ENCODE results near the gene TAS2R20. TPM values are rescaled to one million over a fixed set of nuclear protein-coding genes. Genes with fewer than 3 reads are reported as not detected.

The TAS2R20 gene
- total and polyA plus RNA-seq, 2 donors (not counting 3 experiments of a cell fraction or from before 2014, with no cell fraction given) = 0.48 to 3.3 TPM

DNA sequence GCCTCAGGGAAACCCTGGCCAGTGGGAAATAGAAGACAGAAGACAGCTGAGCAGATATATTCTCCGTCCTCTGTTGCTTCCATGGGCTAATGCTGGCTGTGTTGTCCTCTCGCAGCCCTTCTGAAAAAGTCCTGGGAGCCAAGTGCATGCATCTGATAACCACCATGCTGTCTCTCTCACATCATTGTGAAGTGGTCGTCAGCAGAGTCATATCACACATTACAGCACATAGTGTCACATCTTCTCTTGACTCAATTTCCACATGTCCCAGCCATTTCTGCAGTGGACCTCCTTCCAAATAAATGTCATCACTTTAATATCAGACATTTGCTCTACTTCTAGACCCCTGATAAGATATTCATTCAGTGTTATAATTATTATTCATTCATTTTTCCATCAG lies 3.8 kb downstream of the TAS2R20 start:
- Histone ChIP-seq H2AFZ (ENCODE audit: low read depth, low read length) (no peak overlapping the region), H3K9ac (replicated peaks; ENCODE audit: extremely low read depth, insufficient read depth, low read length) (no peak overlapping the region), H3K4me3 (replicated peaks in 1 of 3; ENCODE audit: insufficient read depth in 1 of 3, low read depth in 1 of 3, low read length in 3 of 3) (no peak overlapping the region), H3K9me1 (replicated peaks; ENCODE audit: control insufficient read depth, extremely low read depth, insufficient read depth, low read length) (no peaks in the 10 kb centered on the region), H3K79me2 (ENCODE audit: control insufficient read depth, insufficient read depth, low read length) (no peaks in the 10 kb centered on the region), H3K4me1 (ENCODE audit: control insufficient read depth, extremely low read depth, insufficient read depth, low read length) (no peaks in the 10 kb centered on the region), H3K9me3 (replicated peaks; ENCODE audit: control insufficient read depth, insufficient read depth, low read length) (no peaks in the 10 kb centered on the region), H4K20me1 (replicated peaks; ENCODE audit: control insufficient read depth, extremely low read depth, insufficient read depth, low read length) (no peaks in the 10 kb centered on the region), H3K36me3 (ENCODE audit: control insufficient read depth in 2 of 2, extremely low read depth in 1 of 2, insufficient read depth in 2 of 2, low read length in 2 of 2) (peaks cover 0 to 2% of the 10 kb centered on the region in 2 experiments), H3K27ac (ENCODE audit: insufficient read depth, low read depth, low read length) (no peak overlapping the region), H3K27me3 (ENCODE audit: control insufficient read depth in 2 of 2, insufficient read depth in 2 of 2, low read length in 2 of 2) (no peaks in the 10 kb centered on the region), H3K4me2 (ENCODE audit: insufficient read depth, low read length) (no peak overlapping the region)
- no peak for FAIRE-seq
- TF ChIP-seq FOS (IDR thresholded peaks at IDR 0.05; ENCODE audit: borderline replicate concordance, insufficient read depth, low read length) = no peak
- TF ChIP-seq EZH2 (IDR thresholded peaks at IDR 0.05; ENCODE audit: borderline replicate concordance, low read depth, low read length, severe bottlenecking) = no peak
- TF ChIP-seq POLR2AphosphoS5 (IDR thresholded peaks at IDR 0.05; ENCODE audit: insufficient read depth, low read depth, low read length) = no peak
- TF ChIP-seq, protein P1, sequence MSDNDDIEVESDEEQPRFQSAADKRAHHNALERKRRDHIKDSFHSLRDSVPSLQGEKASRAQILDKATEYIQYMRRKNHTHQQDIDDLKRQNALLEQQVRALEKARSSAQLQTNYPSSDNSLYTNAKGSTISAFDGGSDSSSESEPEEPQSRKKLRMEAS (IDR thresholded peaks at IDR 0.05; ENCODE audit: insufficient read depth, insufficient read length) = no peak
- no peak for TF ChIP-seq JUN (IDR thresholded peaks at IDR 0.05; ENCODE audit: borderline replicate concordance, insufficient read depth, insufficient read length, low read depth)
- TF ChIP-seq GATA2 (IDR thresholded peaks at IDR 0.05; ENCODE audit: insufficient read depth, insufficient read length, low read depth, low read length) = no peak
- no peak for TF ChIP-seq MYC (IDR thresholded peaks at IDR 0.05; ENCODE audit: low read depth, low read length)
- dilution Hi-C loops (cut with MboI; ENCODE audit: extremely low pct_ligation_motif_present, low sequenced_read_pairs) (no loop called here), intact Hi-C loops (cut with micrococcal nuclease) (no loop called here)
- ChIA-PET POLR2A (no interaction called here), CTCF (no interaction called here)
- DNase-seq (ENCODE audit: low read depth, low spot score) = no peak
- BruUV-seq (replicated peaks) = no TSS peak

DNA sequence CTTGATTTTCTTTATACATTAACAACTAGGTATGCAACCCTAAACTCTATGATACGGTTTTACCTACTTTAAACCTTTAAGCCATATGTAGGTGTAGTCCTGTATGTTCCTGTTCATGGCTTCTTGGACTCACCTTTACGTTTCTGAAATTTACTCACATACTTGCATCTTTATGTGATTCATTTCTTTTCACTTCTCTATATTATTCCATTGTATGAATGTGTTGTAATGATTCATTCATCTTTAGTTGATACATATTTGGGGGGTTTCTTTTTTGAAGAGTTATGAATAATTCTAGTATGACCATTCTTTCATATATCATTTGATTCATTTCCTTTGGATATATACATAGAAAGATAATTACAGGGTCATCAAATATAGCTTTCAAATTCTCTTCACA lies 9.0 kb downstream of the TAS2R20 start:
- Histone ChIP-seq H4K20me1 (replicated peaks; ENCODE audit: control insufficient read depth, extremely low read depth, insufficient read depth, low read length) (no peaks in the 10 kb centered on the region), H3K9ac (replicated peaks; ENCODE audit: extremely low read depth, insufficient read depth, low read length) (no peak overlapping the region), H3K4me2 (ENCODE audit: insufficient read depth, low read length) (no peak overlapping the region), H3K79me2 (ENCODE audit: control insufficient read depth, insufficient read depth, low read length) (no peaks in the 10 kb centered on the region), H3K9me3 (replicated peaks; ENCODE audit: control insufficient read depth, insufficient read depth, low read length) (no peaks in the 10 kb centered on the region), H3K4me1 (ENCODE audit: control insufficient read depth, extremely low read depth, insufficient read depth, low read length) (no peaks in the 10 kb centered on the region), H2AFZ (ENCODE audit: low read depth, low read length) (no peak overlapping the region), H3K4me3 (replicated peaks in 1 of 3; ENCODE audit: insufficient read depth in 1 of 3, low read depth in 1 of 3, low read length in 3 of 3) (no peak overlapping the region), H3K36me3 (ENCODE audit: control insufficient read depth in 2 of 2, extremely low read depth in 1 of 2, insufficient read depth in 2 of 2, low read length in 2 of 2) (no peaks in the 10 kb centered on the region), H3K9me1 (replicated peaks; ENCODE audit: control insufficient read depth, extremely low read depth, insufficient read depth, low read length) (no peaks in the 10 kb centered on the region), H3K27me3 (ENCODE audit: control insufficient read depth in 2 of 2, insufficient read depth in 2 of 2, low read length in 2 of 2) (no peaks in the 10 kb centered on the region), H3K27ac (ENCODE audit: insufficient read depth, low read depth, low read length) (no peak overlapping the region)
- TF ChIP-seq EZH2 (IDR thresholded peaks at IDR 0.05; ENCODE audit: borderline replicate concordance, low read depth, low read length, severe bottlenecking) (no peak), JUN (IDR thresholded peaks at IDR 0.05; ENCODE audit: borderline replicate concordance, insufficient read depth, insufficient read length, low read depth) (no peak), GATA2 (IDR thresholded peaks at IDR 0.05; ENCODE audit: insufficient read depth, insufficient read length, low read depth, low read length) (no peak), POLR2AphosphoS5 (IDR thresholded peaks at IDR 0.05; ENCODE audit: insufficient read depth, low read depth, low read length) (no peak), FOS (IDR thresholded peaks at IDR 0.05; ENCODE audit: borderline replicate concordance, insufficient read depth, low read length) (no peak), POLR2A (IDR thresholded peaks at IDR 0.05; ENCODE audit: low read depth, low read length) (no peak), MYC (IDR thresholded peaks at IDR 0.05; ENCODE audit: low read depth, low read length) (no peak)
- TF ChIP-seq, protein P1 (IDR thresholded peaks at IDR 0.05; ENCODE audit: insufficient read depth, insufficient read length) = no peak
- TF ChIP-seq, protein P2, sequence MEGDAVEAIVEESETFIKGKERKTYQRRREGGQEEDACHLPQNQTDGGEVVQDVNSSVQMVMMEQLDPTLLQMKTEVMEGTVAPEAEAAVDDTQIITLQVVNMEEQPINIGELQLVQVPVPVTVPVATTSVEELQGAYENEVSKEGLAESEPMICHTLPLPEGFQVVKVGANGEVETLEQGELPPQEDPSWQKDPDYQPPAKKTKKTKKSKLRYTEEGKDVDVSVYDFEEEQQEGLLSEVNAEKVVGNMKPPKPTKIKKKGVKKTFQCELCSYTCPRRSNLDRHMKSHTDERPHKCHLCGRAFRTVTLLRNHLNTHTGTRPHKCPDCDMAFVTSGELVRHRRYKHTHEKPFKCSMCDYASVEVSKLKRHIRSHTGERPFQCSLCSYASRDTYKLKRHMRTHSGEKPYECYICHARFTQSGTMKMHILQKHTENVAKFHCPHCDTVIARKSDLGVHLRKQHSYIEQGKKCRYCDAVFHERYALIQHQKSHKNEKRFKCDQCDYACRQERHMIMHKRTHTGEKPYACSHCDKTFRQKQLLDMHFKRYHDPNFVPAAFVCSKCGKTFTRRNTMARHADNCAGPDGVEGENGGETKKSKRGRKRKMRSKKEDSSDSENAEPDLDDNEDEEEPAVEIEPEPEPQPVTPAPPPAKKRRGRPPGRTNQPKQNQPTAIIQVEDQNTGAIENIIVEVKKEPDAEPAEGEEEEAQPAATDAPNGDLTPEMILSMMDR (IDR thresholded peaks at IDR 0.05; ENCODE audit: extremely low read depth in 1 of 2, insufficient read depth in 1 of 2, low read depth in 1 of 2, low read length in 2 of 2) = no peak
- FAIRE-seq (no peak), DNase-seq (ENCODE audit: low read depth, low spot score) (no peak)
- POLR2A ChIA-PET = no interaction called here
- intact Hi-C loops (cut with micrococcal nuclease) (no loop called here), dilution Hi-C loops (cut with MboI; ENCODE audit: extremely low pct_ligation_motif_present, low sequenced_read_pairs) (no loop called here)
- no TSS peak for BruUV-seq (replicated peaks)
- CTCF ChIA-PET = no interaction called here

All from endothelial cell of umbilical vein (primary cell).